Activated CD4-positive, alpha-beta T cell treated with anti-CD3 and anti-CD28 coated beads, Interleukin-2, amount 50 U/mL, for 24 hours (primary cell): Measurements from ENCODE around the gene ZNF135.

Experiments used
- DNase-seq, 2 donors: peaks; one replicate each; pipeline ENCODE4 v3.0.0-alpha.2; 2020; ENCODE audit warnings: low read depth in 1 of 2, low spot score in 1 of 2

Gene ZNF135

GRCh38 chr19:58059003-58059670, at the start of gene ZNF135:
Gene ZNF135 (plus strand): TSS chr19:58059282. CDS start chr19:58060003, 721 bp downstream.
- DNase-seq = peak; percentile 13 to 39

DNA sequence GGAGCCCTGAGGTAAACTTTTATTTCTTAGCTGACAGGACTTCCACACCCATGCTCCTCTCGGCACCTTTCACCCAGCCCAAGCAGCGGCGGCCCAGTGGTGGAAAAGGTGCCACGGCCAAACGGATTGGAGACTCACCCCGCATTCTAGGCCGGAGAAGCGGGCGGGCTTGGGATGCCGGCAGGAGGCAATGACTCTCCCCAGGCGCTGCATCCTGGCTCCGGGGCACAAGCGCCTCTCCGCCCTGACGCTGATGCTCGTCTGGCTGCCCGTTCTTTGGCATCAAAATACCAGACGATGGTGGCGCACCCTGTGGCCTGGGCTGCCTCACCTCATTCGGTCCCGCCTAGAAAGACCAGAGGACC, 49.8 kb upstream of the ZNF135 start:
- no peak for DNase-seq

DNA sequence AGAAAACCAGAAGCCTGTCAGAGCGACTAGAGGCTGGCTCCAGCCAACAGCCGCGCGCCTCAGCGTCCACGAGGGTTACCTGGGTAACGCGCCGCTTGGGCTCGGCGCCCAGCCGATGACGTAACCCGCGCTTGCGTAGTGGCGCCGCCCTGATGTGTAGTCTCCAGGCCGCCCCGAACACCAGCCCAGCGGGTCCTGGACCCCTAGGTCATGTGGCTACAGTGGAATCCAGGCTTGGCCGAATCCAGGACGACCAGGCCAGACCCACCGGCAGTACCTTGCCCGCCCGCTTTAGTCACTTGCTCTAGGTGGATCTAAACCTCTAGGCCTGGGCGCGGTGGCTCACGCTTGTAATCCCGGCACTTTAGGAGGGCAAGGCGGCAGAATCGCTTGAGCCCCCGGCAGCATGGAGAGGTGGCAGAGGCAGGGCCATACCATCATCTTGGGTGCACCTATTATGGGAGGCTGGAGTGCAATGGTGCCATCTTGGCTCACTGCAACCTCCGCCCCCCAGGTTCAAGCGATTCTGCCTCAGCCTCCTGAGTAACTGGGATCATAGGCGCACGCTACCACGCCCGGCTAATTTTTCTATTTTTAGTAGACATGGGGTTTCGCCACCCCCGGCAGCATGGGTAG, 49.3 kb upstream of the ZNF135 start:
- DNase-seq = peak in 1 of 2 donors; percentile 30

- DNase-seq = no peak
These were observed 48.6 kb upstream of the ZNF135 start for GRCh38 chr19:58010507-58010906.

GRCh38 chr19:58014141-58014540, 44.9 kb upstream of the ZNF135 start:
- no peak for DNase-seq

DNA sequence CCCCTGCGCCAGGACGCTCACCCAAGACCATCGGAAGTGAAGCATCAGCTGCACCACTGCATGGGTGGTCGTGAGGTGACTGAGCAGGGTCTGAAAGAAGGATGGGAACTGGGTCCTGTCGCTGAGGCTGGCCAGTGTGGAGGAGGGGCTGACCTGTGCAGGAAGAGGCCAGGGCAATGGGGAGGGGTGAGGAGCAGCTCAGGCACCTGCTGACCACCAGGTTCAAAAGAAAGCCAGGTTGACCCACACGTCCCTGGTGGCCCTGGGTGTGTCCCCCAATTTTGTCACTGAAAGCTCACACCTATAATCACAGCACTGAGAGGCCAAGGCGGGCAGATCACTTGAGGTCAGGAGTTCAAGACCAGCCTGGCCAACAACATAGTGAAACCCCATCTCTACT, 39.0 kb upstream of the ZNF135 start:
- DNase-seq = no peak

- peak in 1 of 2 donors; percentile 8 for DNase-seq
These were observed 37.4 kb upstream of the ZNF135 start for GRCh38 chr19:58021541-58022282.

DNA sequence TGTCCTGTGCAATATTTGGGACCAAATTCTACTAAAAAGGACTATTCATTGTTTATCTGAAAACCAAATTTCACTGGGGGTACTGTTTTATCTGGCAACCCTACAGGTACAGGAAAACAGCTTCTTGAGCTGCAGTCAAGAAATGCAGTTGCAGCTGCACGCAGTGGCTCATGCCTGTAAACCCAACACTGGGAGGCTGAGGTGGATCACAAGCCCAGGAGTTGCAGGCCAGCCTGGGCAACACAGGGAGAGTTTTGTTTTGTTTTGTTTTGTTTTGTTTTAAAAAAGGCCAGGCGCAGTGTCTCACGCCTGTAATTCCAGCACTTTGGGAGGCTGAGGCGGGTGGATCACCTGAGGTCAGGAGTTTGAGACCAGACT, 36.8 kb upstream of the ZNF135 start:
- no peak for DNase-seq

DNA sequence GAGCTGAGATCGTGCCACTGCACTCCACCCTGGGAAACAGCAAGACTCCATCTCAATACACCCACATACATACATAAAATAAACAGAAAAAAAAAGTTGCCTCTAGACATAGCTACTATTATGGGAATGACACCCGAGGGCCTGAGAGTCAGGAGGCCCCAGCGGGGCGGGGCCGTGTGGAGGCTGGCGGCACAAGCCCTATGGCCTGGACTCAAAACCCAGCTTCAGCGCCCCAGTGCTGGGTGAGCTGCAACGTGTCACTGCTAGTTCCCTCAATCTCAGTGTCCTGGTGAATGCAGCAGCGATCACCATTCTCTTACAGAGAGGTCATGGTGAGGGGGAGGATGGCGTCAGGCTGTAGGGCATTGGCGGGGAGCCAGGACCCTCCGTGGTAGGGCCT, 34.4 kb upstream of the ZNF135 start:
- DNase-seq = no peak

- DNase-seq = no peak
These were observed 25.2 kb upstream of the ZNF135 start, which contains the start of gene ZSCAN1 for GRCh38 chr19:58033741-58034476. Gene ZSCAN1 (plus strand): TSS chr19:58034025. CDS start chr19:58037837, 3,812 bp downstream.

- DNase-seq = no peak
These were observed 24.6 kb upstream of the ZNF135 start for GRCh38 chr19:58034477-58034793.

- no peak for DNase-seq
These were observed 23.2 kb upstream of the ZNF135 start for GRCh38 chr19:58035863-58036262.

- no peak for DNase-seq
These were observed 21.0 kb upstream of the ZNF135 start for GRCh38 chr19:58037927-58038687.

- no peak for DNase-seq
These were observed 20.3 kb upstream of the ZNF135 start for GRCh38 chr19:58038688-58039204.

DNA sequence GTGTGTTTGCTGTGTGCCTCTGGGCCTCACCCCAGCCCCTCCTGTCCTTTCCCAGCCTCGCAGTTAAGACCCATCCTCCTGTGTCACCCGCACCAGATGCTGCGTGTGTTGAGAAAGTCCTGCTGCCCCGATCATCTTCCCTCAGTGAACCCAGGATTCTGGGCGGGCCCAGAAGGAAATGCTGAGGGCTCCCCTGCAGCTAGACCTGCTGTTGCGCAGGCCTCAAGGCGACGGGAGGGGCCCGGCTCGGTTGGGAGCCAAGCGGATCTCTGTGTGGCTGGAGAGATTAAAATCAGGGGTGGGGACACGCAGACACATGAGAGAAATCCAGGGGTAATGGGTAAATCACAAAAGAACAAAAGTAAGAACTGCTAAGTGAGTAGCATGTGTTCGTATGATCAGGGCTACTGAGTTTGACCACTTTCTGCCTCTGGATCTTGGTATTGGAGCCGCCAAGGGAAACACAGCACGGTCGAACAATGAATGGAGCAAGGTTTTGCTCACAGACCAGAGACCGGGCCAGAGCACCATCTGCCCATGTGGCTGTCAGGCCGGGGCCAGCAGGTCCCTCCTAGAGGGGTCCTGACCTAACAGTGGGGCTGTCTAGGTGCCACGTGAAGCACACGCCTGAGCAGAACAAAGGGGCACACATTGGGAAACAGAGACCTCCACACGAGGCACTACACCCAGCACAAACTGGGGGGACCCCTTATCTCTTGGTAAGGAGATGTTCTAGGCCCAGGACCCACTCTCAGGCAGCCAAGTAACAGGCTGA, 18.1 kb upstream of the ZNF135 start:
- DNase-seq = no peak

DNA sequence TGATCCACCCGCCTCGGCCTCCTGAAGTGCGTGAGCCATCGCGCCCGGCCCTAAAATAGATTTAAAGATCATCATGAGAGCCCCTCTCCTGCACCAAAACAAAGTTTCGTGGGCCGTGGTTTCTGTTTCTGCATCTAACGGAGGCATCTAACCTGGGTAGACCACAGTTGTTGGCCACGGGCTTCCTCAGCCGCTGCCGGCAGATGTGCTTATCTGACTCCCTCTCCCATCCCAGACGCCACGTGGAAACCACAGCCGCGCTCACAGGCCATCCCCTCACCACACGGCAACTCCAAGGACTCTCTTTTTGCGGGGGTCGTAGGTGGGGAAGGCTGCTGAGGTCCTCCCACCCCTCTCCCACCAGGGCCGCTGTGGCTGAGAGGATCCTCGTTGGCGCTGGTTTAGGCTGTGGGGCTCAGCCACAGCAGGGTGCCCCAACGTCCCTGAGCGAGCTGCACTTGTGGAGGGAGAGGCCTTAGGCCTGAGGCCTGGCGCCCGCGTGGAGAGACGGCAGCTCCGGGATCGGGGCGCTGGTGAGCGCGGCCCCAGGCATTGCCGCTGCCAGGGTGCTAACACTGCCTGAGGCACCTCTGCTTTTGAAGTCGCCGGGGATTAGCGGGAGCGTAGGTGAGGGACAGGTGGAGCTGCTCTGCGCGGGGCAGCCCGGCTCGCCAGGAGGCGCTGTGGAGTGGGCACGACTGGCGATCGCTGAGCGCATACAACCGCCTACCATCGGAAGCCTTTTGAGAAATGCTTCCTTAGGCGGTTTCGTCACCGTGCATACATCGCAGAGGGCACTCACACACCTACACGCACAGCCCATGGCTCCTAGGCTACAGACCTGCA, 16.4 kb upstream of the ZNF135 start:
- DNase-seq = no peak

GRCh38 chr19:58044391-58044790, 14.7 kb upstream of the ZNF135 start:
- DNase-seq = no peak

GRCh38 chr19:58044886-58045285, 14.2 kb upstream of the ZNF135 start:
- no peak for DNase-seq

DNA sequence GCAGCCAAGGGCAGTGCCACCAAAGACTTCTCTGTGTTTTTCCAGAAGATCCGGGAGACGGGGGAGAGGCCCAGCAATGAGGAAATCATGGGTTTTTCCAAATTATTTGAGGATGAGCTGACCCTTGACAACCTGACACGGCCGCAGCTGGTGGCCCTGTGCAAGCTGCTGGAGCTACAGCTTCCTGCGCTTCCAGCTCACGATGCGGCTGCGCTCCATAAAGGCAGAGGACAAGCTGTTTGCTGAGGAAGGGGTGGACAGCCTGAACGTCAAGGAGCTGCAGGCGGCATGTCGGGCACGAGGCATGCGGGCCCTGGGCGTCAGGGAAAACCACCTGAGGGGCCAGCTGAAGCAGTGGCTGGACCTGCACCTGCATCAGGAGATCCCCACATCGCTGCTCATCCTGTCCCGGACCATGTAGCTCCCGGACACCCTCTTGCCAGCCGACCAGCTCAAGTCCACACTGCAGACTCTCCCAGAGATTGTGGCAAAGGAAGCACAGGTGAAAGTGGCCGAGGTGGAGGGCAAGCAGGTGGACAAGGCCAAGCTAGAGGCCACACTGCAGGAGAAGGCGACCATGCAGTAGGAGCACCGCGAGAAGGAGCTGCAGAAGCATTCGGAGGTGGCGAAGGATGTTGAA, 13.6 kb upstream of the ZNF135 start:
- DNase-seq = no peak
